HG03354 (cell line): ENCODE measurements around the gene GRK4.
"Not testable (repeated sequence)": the region's sequence is repeated elsewhere in the genome, so short reads cannot be mapped to it uniquely, and the experiment has no call there.

Source experiments
- ATAC-seq: cut with Tn5 transposase; IDR thresholded peaks from one replicate; pipeline ENCODE4 v1.9.1; 2021; ENCODE audit warnings: mild to moderate bottlenecking; ENCODE audit not compliant: unreplicated experiment, poor library complexity, severe bottlenecking

GRK4 gene

GRCh38 chr4:2963175-2963965, at the start of gene GRK4, which contains the start of gene NOP14:
Gene GRK4 (plus strand): TSS chr4:2963571. CDS start chr4:2964071, 500 bp downstream.
Gene NOP14 (minus strand): TSS chr4:2963406. CDS start chr4:2963319, 87 bp downstream.
- peak; percentile 91 for ATAC-seq

GRCh38 chr4:2914256-2915126, 48.9 kb upstream of the GRK4 start:
- ATAC-seq = peak; percentile 52

- ATAC-seq = no peak
Measured at GRCh38 chr4:2915789-2916188, 47.6 kb upstream of the GRK4 start.

- not testable (repeated sequence) for ATAC-seq
Measured at GRCh38 chr4:2916696-2917095, 46.7 kb upstream of the GRK4 start.

GRCh38 chr4:2918300-2918699, 45.1 kb upstream of the GRK4 start:
- not testable (repeated sequence) for ATAC-seq

- not testable (repeated sequence) for ATAC-seq
Measured at GRCh38 chr4:2918714-2919113, 44.7 kb upstream of the GRK4 start.

GRCh38 chr4:2922453-2923101, 40.8 kb upstream of the GRK4 start:
- ATAC-seq = not testable (repeated sequence)

- no peak for ATAC-seq
Measured at GRCh38 chr4:2923141-2923551, 40.2 kb upstream of the GRK4 start.

GRCh38 chr4:2923668-2924173, 39.6 kb upstream of the GRK4 start:
- ATAC-seq = no peak

- ATAC-seq = no peak
Measured at GRCh38 chr4:2924286-2924685, 39.1 kb upstream of the GRK4 start.

GRCh38 chr4:2924765-2925301, 38.5 kb upstream of the GRK4 start:
- no peak for ATAC-seq

- no peak for ATAC-seq
Measured at GRCh38 chr4:2925496-2925895, 37.9 kb upstream of the GRK4 start.

GRCh38 chr4:2925931-2926860, 37.2 kb upstream of the GRK4 start:
- no peak for ATAC-seq

GRCh38 chr4:2927016-2927695, 36.2 kb upstream of the GRK4 start:
- no peak for ATAC-seq

GRCh38 chr4:2927696-2928075, 35.7 kb upstream of the GRK4 start:
- no peak for ATAC-seq

GRCh38 chr4:2928242-2929176, 34.9 kb upstream of the GRK4 start:
- no peak for ATAC-seq

GRCh38 chr4:2929469-2929868, 33.9 kb upstream of the GRK4 start:
- ATAC-seq = no peak
